HEK293 (cell line): ENCODE data around the gene SGF29.
A peak's percentile ranks its signal among the peaks of the same experiment; 100 is the strongest.

ENCODE experiments used
- CTCF ChIA-PET: fragments of 350-600 bp; formaldehyde crosslinking; extraction: SDS; loops from one replicate; lab custom pipeline; 2021; ENCODE audit warnings: antibody characterized with exemption; lab: Yijun Ruan, JAX
- POLR2A ChIA-PET: fragments of 300-600 bp; formaldehyde crosslinking; extraction: SDS; loops from one replicate; lab custom pipeline; 2020; ENCODE audit warnings: antibody characterized with exemption, inconsistent platforms; lab: Yijun Ruan, JAX
- H3K27ac ChIP-seq: fragments of 200-500 bp; sonication (Bioruptor generic); 2 replicates; pipeline ENCODE4 v1.5.1; 2014; ENCODE audit warnings: low read depth, low read length, control low read depth, inconsistent platforms; ENCODE audit errors: extremely low read depth
- H3K36me3 ChIP-seq, 2 experiments: fragments of 200-500 bp in 1 of 2; sonication (Bioruptor generic) in 1 of 2; 1 replicate in 1 of 2; 2 replicates in 1 of 2; pipeline ENCODE4 v1.5.1; 2014 to 2017; ENCODE audit warnings: inconsistent platforms in 2 of 2, low read length in 2 of 2; ENCODE audit not compliant: control insufficient read depth in 2 of 2, insufficient read depth in 1 of 2
- H3K4me1 ChIP-seq: fragments of 200-500 bp; sonication (Bioruptor generic); 2 replicates; pipeline ENCODE4 v1.5.1; 2014; ENCODE audit warnings: mild to moderate bottlenecking, low read length, inconsistent platforms; ENCODE audit not compliant: control insufficient read depth, insufficient read depth
- H3K4me3 ChIP-seq: 2 replicates; pipeline ENCODE4 v1.5.1; 2011; ENCODE audit warnings: low read depth, mild to moderate bottlenecking, control low read depth, low read length, moderate library complexity
- H3K9me3 ChIP-seq: fragments of 200-500 bp; sonication (Bioruptor generic); 2 replicates; pipeline ENCODE4 v1.5.1; 2014; ENCODE audit warnings: low read depth, low read length, inconsistent platforms; ENCODE audit not compliant: control insufficient read depth, insufficient read depth
- ELK4 ChIP-seq: IDR thresholded peaks from 2 replicates; pipeline ENCODE4 v1.6.1; 2011; ENCODE audit warnings: mild to moderate bottlenecking, low read depth, low read length, borderline replicate concordance
- HOXD13 ChIP-seq: sonication (generic); formaldehyde crosslinking; IDR thresholded peaks from 2 replicates; pipeline ENCODE4 v1.8.0; 2022; ENCODE audit warnings: missing genetic modification reagents, borderline replicate concordance
- KLF8 ChIP-seq: fragments of 450-650 bp; formaldehyde crosslinking; IDR thresholded peaks from 2 replicates; pipeline ENCODE4 v1.5.1; 2016; ENCODE audit warnings: missing biosample characterization, missing genetic modification characterization
- MYNN ChIP-seq: fragments of 450-650 bp; formaldehyde crosslinking; IDR thresholded peaks from 2 replicates; pipeline ENCODE4 v1.5.1; 2016; ENCODE audit warnings: missing biosample characterization, missing genetic modification characterization, borderline replicate concordance
- WT1 ChIP-seq: fragments of 450-650 bp; formaldehyde crosslinking; IDR thresholded peaks from 2 replicates; pipeline ENCODE4 v1.5.1; 2016; ENCODE audit warnings: missing biosample characterization, missing genetic modification characterization
- ZBTB7A ChIP-seq: fragments of 450-650 bp; formaldehyde crosslinking; IDR thresholded peaks from 2 replicates; pipeline ENCODE4 v1.5.1; 2016; ENCODE audit warnings: low read depth, missing biosample characterization, missing genetic modification characterization
- ZFP41 ChIP-seq: fragments of 450-650 bp; formaldehyde crosslinking; IDR thresholded peaks from 2 replicates; pipeline ENCODE4 v1.5.1; 2016; ENCODE audit warnings: missing biosample characterization, missing genetic modification characterization, borderline replicate concordance
- ZNF114 ChIP-seq: fragments of 450-650 bp; formaldehyde crosslinking; IDR thresholded peaks from 2 replicates; pipeline ENCODE4 v1.5.0; 2017; ENCODE audit warnings: missing biosample characterization, missing genetic modification characterization
- ZNF174 ChIP-seq: fragments of 450-650 bp; formaldehyde crosslinking; IDR thresholded peaks from 2 replicates; pipeline ENCODE4 v1.5.0; 2017; ENCODE audit warnings: missing biosample characterization, mild to moderate bottlenecking, missing genetic modification characterization
- ZNF211 ChIP-seq: fragments of 450-650 bp; formaldehyde crosslinking; IDR thresholded peaks from 2 replicates; pipeline ENCODE4 v1.5.1; 2016; ENCODE audit warnings: low read depth, missing biosample characterization, missing genetic modification characterization
- ZNF274 ChIP-seq, 2 experiments: fragments of 200-500 bp in 1 of 2; fragments of 450-650 bp in 1 of 2; sonication (Bioruptor generic) in 1 of 2; formaldehyde crosslinking in 1 of 2; IDR thresholded peaks; 2 replicates each; pipeline versions ENCODE4 v1.5.1 to v1.6.1; 2014 to 2016; ENCODE audit warnings: borderline replicate concordance in 1 of 2, inconsistent platforms in 1 of 2, low read length in 1 of 2, missing biosample characterization in 1 of 2, missing genetic modification characterization in 1 of 2
- ZNF341 ChIP-seq: fragments of 450-650 bp; formaldehyde crosslinking; IDR thresholded peaks from 2 replicates; pipeline ENCODE4; 2016; ENCODE audit warnings: low read depth, missing biosample characterization, missing genetic modification characterization
- ZNF391 ChIP-seq: fragments of 450-650 bp; formaldehyde crosslinking; IDR thresholded peaks from 2 replicates; pipeline ENCODE4 v1.5.1; 2016; ENCODE audit warnings: low read depth, missing biosample characterization, missing genetic modification characterization, borderline replicate concordance
- ZNF514 ChIP-seq: fragments of 450-650 bp; formaldehyde crosslinking; IDR thresholded peaks from 2 replicates; pipeline ENCODE4 v1.5.1; 2016; ENCODE audit warnings: missing biosample characterization, missing genetic modification characterization
- ZNF529 ChIP-seq: fragments of 450-650 bp; formaldehyde crosslinking; IDR thresholded peaks from 2 replicates; pipeline ENCODE4 v1.5.1; 2017; ENCODE audit warnings: missing genetic modification characterization, missing biosample characterization; ENCODE audit not compliant: insufficient replicate concordance
- ZNF530 ChIP-seq: fragments of 450-650 bp; formaldehyde crosslinking; IDR thresholded peaks from 2 replicates; pipeline ENCODE4 v1.5.1; 2016; ENCODE audit warnings: low read depth, missing biosample characterization, missing genetic modification characterization
- ZNF558 ChIP-seq: fragments of 450-650 bp; formaldehyde crosslinking; IDR thresholded peaks from 2 replicates; pipeline ENCODE4 v1.5.1; 2016; ENCODE audit warnings: missing biosample characterization, missing genetic modification characterization
- ZNF561 ChIP-seq: fragments of 450-650 bp; IDR thresholded peaks from 2 replicates; pipeline ENCODE4 v1.5.1; 2018; ENCODE audit warnings: missing biosample characterization, missing genetic modification characterization, borderline replicate concordance
- ZNF571 ChIP-seq: fragments of 450-650 bp; formaldehyde crosslinking; IDR thresholded peaks from 2 replicates; pipeline ENCODE4 v1.5.0; 2017; ENCODE audit warnings: missing biosample characterization, missing genetic modification characterization
- ZNF585B ChIP-seq: fragments of 450-650 bp; formaldehyde crosslinking; IDR thresholded peaks from 2 replicates; pipeline ENCODE4 v1.5.1; 2016; ENCODE audit warnings: missing biosample characterization, missing genetic modification characterization
- ZNF701 ChIP-seq: fragments of 450-650 bp; formaldehyde crosslinking; IDR thresholded peaks from 2 replicates; pipeline ENCODE4 v1.5.1; 2016; ENCODE audit warnings: missing biosample characterization, missing genetic modification characterization
- ZNF704 ChIP-seq: fragments of 450-650 bp; formaldehyde crosslinking; IDR thresholded peaks from 2 replicates; pipeline ENCODE4 v1.5.1; 2016; ENCODE audit warnings: missing biosample characterization, missing genetic modification characterization
- ZSCAN30 ChIP-seq: fragments of 450-650 bp; IDR thresholded peaks from 2 replicates; pipeline ENCODE4 v1.5.1; 2018; ENCODE audit warnings: missing biosample characterization, mild to moderate bottlenecking, missing genetic modification characterization, moderate library complexity
- ZXDB ChIP-seq: fragments of 450-650 bp; formaldehyde crosslinking; IDR thresholded peaks from 2 replicates; pipeline ENCODE4 v1.5.1; 2016; ENCODE audit warnings: missing biosample characterization, missing genetic modification characterization

SGF29 gene

GRCh38 chr16:28521436-28521835, 32.3 kb upstream of the SGF29 start:
- Histone ChIP-seq H3K9me3 (no peaks in the 10 kb centered on the region), H3K27ac (no peak overlapping the region), H3K36me3 (no peaks in the 10 kb centered on the region), H3K4me1 (no peaks in the 10 kb centered on the region), H3K4me3 (no peak overlapping the region)
- POLR2A ChIA-PET: no interaction called here
- TF ChIP-seq ZNF114 (tag by site-specific recombination) (no peak), ZNF391 (no peak), ZNF529 (no peak), ZNF585B (tag by site-specific recombination) (no peak), ZNF530 (no peak), ELK4 (no peak), ZBTB7A (no peak), WT1 (tag by site-specific recombination) (no peak), ZNF558 (tag by site-specific recombination) (no peak), ZSCAN30 (tag by site-specific recombination) (no peak), ZNF274 (IDR thresholded peaks at IDR 0.05; ENCODE audit: low read length) (no peak), ZNF274 (tag by site-specific recombination; IDR thresholded peaks at IDR 0.05; ENCODE audit: borderline replicate concordance) (no peak), ZFP41 (tag by site-specific recombination) (no peak), ZNF701 (tag by site-specific recombination) (no peak), ZNF571 (tag by site-specific recombination) (no peak), MYNN (no peak), ZXDB (tag by site-specific recombination) (no peak), KLF8 (tag by site-specific recombination) (no peak), ZNF174 (no peak), ZNF704 (no peak), ZNF211 (tag by site-specific recombination) (no peak)
- CTCF ChIA-PET: no interaction called here

- CTCF ChIA-PET: no interaction called here
- Histone ChIP-seq H3K27ac (no peak overlapping the region), H3K9me3 (no peaks in the 10 kb centered on the region), H3K4me3 (no peak overlapping the region), H3K4me1 (no peaks in the 10 kb centered on the region), H3K36me3 (no peaks in the 10 kb centered on the region)
- TF ChIP-seq ZNF561 (tag by site-specific recombination): no peak
- TF ChIP-seq ZNF514 (tag by site-specific recombination): no peak
- POLR2A ChIA-PET: no interaction called here
Observed at GRCh38 chr16:28522792-28523191, 30.9 kb upstream of the SGF29 start.

GRCh38 chr16:28524681-28525171, 29.0 kb upstream of the SGF29 start:
- TF ChIP-seq ZNF341 (tag by site-specific recombination) (peak; percentile 75), HOXD13 (CRISPR knock-in tag) (no peak)
- H3K36me3 ChIP-seq: no peaks in the 10 kb centered on the region
- no peak overlapping the region for H3K27ac ChIP-seq
- POLR2A ChIA-PET: no interaction called here
- H3K9me3 ChIP-seq: no peaks in the 10 kb centered on the region
- no peaks in the 10 kb centered on the region for H3K4me1 ChIP-seq
- CTCF ChIA-PET: interaction anchor here (0.6 kb wide), 1 partner anchor 450 kb away, joined by 3 read pairs; no protein-coding TSS in a partner anchor
- H3K4me3 ChIP-seq: no peak overlapping the region
